ENCODE results near the gene RGS14.
"Not testable (repeated sequence)": the region's sequence is repeated elsewhere in the genome, so short reads cannot be mapped to it uniquely, and the experiment has no call there.

RGS14 gene

DNA sequence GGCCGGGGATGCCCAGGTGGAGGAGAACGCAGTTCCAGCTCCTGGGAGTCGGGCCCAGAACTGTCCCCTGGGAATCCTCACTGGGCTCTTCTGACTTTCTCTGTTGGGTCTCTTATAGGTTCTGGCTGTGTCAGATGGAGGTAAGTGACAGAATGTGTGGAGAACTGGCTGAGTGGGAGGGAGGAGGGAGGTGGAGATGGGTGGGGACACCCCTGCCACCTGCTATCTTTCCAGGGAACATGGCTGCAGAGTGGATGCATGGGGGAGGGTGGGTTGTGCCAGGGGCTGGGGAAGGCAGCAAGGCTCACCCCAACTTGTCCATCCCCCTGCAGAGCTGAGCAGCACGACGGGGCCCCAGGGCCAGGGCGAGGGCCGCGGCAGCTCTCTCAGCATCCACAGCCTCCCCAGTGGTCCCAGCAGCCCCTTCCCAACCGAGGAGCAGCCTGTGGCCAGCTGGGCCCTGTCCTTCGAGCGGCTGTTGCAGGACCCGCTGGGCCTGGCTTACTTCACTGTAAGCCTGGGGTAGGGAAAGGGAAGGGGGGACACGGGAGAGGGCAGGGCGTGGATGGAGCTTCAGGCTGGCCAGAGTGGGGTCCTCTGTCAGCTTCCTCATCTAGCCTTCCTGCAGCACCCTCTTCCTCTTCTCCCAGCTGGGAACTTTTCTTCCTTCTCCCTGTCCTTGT is 8.3 kb downstream of the RGS14 start:
- DNase-seq (ENCODE audit: low read depth, low spot score), result no peak

DNA sequence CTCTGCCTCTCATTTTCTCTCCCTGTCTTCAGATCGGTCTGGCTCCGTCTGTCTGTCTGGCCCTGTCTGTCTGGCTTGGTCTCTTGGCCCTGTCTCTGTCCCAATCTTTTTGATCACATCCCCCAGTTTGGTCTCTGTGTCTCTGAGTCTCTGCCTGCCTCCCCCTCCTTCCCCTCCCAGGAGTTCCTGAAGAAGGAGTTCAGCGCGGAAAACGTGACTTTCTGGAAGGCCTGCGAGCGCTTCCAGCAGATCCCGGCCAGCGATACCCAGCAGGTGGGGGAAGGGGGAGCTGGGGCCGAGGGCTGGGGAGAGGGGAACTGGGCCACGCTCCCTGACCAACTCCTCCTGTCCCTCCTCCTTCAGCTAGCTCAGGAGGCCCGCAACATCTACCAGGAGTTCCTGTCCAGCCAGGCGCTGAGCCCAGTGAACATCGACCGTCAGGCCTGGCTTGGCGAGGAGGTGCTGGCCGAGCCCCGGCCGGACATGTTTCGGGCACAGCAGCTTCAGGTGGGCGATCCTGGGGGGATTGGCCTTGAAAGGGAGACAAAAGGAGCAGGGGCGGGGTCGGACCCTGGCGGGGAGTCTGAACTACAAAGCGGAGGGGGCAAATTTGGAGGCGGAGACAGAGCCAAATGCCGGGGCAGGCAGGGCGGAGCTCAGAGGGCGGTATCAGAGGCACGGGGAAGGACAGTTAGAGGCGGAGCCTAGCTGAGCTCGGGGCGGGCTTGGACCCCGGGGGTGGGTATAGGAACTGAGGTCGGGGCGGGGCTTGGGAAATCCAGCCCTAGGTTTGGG is 9.0 kb downstream of the RGS14 start:
- no peak for DNase-seq (ENCODE audit: low read depth, low spot score)

DNA sequence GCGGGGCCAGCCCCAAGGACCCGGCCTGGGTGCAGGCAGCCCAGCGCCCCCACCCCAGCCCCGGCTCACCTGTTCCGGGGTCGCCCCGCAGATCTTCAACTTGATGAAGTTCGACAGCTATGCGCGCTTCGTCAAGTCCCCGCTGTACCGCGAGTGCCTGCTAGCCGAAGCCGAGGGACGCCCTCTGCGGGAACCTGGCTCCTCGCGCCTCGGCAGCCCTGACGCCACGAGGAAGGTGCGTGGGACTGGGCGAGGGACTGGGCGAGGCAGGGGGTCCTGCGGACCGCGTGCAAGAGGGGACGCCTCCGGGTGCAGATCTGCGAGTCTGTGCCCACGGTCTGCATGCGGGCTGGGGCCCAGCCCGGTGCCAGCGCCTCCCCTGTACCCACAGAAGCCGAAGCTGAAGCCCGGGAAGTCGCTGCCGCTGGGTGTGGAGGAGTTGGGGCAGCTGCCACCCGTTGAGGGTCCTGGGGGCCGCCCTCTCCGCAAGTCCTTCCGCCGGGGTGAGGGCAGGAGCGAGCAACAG is 9.7 kb downstream of the RGS14 start:
- DNase-seq (ENCODE audit: low read depth, low spot score), result no peak

DNA sequence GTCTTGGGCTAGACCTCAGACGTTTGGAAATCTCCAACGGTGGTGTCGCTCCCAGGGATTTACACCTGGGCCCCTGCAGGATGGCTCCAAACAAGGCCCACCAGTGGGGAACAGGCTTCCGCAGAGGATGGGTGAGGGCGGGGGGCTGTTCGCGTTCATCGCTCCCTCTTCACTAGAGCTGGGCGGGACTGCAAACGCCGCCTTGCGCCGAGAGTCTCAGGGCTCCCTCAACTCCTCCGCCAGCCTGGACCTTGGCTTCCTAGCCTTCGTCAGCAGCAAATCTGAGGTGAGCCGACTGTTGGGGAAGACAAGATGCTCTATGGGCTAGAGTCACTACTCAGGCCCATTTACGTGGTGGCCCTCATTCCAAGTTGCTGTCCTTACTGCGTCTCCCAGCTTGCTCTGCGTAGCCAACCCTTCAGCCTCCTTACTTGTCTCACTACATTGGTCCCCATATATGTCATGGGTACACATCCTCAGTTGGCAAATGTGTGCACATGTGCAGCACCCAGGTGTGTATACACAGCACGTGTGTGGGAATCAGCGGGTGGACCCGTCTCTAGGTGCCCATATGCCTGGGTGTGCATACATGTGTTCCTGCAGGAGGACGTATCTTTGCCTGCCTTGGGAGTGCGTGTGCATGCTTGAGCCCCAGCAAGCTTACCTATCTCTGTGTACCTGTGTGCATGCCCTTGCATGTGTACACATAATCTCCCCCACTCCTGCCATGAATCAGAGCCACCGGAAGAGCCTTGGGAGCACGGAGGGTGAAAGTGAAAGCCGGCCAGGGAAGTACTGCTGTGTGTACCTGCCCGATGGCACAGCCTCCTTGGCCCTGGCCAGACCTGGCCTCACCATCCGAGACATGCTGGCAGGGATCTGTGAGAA is 10.5 kb downstream of the RGS14 start:
- no peak for DNase-seq (ENCODE audit: low read depth, low spot score)

DNA sequence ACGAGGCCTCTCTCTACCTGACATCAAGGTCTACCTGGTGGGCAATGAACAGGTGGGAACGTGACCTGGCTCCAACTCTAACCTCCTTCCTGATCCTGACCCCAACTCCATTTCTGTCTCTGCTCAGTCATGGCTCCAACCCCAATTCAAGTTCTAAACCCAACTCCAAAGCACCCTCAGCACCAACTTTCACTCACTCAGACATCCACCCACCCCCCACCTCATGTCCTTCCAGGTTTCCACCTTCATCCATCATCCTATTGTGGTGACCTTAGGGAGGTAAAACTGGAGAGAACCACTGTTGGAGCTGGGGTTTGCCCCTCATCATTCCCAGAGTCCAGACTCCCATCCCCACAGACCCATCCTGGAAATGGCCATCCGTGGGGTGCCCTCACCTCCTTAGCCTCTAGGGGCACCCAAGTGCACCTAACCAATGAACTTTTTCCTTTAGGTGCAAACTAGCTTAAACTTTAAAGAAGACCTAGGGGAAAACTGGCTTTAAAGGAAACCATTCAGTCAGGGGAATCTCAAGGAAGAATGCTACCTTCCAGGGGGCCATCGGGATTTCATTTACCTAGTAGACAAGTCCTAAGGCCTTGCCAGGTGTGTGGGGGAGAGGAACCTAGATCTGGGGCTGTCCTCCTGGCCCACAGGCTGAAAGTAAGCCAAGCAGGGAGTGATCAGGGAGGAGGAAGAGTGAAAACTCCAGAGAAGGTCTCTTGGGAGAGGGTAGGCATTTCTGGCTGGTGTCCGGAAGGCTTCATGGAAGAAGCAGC is 11.3 kb downstream of the RGS14 start:
- DNase-seq (ENCODE audit: low read depth, low spot score), result no peak

DNA sequence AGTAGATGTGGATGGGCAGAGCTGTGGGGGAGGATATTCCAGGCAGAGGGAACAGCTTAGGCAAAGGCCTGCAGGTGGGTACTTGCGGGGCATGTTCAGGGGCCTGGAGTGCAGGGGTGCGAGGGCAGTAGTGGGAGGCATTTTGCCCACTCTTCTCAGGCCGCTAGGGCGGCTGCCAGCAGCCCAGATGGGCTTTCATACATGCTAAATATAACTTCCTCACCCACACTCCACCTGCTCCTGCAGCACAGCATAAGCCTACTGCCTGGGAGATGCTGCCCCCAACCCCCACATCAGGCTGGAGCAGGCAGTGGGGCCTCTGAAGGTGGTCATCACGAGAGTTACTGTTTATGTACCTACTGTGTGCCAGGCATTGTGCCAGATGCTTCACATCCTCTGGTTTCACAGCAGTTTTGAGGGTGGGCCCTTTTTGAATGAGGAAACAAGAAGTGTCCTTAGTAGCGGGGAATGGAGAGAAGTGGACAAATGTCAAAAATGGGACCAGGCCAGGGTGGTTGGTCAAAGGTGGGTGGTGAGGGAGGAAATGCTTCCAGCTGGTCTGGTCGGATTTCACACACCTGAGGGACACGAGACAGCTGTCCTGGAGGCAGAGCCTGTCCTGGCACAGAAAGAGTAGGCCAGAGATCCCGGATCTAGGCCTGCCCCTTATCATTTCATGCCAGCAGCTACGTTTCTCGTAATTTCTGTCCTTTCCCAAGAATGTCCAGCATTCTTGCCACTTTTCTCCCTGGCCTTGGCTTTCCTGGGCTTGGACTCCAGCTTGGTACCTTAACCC is 12.1 kb downstream of the RGS14 start:
- no peak for DNase-seq (ENCODE audit: low read depth, low spot score)

DNA sequence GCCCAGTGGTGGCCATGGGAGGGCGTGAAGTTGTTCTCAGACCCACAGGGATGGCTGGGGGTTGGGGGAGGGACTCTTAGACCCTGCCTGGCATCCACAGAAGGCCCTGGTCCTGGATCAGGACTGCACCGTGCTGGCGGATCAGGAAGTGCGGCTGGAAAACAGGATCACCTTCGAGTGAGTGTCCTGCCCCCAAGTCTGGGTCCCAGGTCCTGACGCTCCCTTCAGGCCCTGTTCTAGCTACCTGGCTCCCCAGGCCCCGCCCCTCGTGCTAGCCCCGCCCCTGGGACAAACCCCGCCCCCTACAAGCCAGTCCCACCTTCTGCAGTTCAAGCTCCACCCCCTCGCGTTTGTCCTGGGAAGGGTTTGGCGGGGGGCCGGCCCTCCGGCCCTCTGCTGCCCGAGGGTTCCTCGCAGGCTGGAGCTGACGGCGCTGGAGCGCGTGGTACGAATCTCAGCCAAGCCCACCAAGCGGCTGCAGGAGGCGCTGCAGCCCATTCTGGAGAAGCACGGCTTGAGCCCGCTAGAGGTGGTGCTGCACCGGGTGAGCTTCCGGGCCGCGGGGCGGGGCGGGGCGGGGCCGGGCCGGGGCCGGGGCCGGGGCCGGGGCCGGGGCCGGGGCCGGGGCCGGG is 12.9 kb downstream of the RGS14 start:
- DNase-seq (ENCODE audit: low read depth, low spot score), result peak; percentile 35

DNA sequence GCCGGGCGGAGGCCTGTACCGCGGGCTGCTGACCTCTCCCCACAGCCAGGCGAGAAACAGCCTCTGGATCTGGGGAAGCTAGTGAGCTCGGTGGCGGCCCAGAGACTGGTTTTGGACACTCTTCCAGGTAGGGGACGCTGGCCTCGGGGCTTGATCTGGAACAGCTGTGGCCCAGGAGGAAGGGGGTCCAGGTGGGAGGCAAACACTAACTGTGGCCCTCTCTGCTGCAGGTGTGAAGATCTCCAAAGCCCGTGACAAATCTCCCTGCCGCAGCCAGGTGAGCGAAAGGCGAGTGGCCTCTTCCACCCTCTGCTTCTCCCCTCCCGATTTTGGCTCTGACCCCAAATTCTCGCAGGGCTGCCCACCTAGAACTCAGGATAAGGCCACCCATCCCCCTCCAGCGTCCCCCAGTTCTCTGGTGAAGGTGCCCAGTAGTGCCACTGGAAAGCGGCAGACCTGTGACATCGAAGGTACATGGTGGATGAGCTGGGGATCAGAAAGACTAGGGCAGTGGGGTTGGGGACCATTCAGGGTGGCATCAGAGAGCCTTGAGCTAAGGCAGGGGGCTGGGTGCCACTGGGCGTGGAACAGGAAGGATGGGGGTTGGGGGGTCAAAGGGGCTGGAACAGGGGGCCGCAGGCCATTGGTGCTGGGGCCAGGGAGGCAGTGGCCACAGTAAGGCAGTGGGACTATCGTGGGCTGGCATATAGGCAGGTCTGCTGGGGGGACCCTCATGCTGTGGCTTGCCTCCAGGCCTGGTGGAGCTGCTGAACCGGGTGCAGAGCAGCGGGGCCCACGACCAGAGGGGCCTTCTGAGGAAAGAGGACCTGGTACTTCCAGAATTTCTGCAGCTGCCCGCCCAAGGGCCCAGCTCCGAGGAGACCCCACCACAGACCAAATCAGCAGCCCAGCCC is 13.7 kb downstream of the RGS14 start:
- no peak for DNase-seq (ENCODE audit: low read depth, low spot score)

DNA sequence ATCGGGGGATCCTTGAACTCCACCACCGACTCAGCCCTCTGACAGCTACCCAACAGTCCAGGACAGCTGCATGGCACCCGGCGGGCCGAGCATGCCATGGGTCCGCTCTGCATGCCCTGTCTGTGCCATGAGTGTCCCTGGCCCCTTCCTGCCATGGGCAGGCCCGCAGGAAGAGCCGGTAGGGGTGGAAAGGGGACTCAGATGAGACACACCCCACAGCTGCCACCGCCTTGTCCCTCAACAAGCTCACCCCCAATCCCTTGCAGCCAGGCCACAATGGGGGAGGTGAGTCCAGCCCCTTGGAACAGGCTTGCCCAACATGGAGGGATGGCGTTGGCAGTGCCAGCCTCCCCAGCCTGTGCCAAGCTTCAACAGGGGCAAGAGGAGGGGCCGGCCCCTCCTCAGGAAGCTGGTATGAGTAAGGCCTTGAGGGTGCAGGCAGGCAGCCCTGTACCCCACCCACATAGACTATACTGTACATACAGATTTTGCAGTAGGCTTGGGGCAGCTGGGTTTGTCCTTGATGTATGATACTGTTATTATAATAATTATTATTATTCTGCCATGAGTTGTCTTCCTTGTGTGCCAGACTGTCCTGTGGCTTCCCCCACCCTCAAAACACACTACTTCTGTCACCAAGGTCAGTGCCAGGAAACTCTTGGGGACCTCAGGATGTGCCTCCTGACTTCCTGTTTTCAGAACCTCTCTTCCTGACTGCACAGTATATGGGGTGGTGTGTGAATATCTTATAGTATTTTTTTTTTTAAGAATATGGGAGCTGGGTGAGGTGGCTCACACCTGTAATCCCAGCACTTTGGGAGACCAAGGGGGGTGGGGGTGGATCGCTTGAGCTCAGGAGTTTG is 14.5 kb downstream of the RGS14 start:
- DNase-seq (ENCODE audit: low read depth, low spot score), result no peak

DNA sequence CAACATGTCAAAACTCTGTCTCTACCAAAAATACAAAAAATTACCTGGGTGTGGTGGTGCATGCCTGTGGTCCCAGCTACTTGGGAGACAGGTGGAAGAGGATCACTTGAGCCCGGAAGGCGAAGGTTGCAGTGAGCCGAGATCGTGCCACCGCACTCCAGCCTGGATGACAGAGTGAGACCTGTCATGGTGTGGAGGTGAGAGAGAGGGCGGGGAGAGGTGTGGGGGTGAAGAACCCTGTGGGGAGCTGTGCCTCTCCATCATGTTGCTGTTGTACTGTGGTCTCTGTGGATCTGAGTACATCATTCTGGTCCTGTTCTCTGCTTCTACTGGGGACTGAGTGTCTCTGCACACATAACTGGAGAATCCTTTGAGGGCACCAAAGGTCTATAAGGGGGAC is 15.2 kb downstream of the RGS14 start:
- no peak for DNase-seq (ENCODE audit: low read depth, low spot score)

DNA sequence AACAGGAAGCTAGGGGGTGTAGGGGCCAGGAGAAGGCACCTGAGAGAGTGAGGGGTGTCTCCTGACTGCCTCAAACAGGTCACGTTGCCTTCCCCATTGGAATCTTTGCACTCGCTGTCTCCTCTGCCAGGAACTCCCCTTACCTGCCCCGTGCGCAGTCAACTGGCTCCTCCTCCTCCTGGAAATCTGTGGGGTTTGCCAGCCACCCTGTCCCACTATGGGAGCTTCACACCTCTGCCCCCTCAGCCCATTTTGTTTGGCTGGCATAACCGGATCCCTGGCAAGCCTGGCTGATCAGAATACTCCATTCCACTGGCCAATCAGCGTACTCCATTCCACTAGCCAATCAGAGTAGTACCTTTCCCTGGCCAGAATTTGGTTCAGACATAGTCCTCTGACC is 16.1 kb downstream of the RGS14 start:
- no peak for DNase-seq (ENCODE audit: low read depth, low spot score)

DNA sequence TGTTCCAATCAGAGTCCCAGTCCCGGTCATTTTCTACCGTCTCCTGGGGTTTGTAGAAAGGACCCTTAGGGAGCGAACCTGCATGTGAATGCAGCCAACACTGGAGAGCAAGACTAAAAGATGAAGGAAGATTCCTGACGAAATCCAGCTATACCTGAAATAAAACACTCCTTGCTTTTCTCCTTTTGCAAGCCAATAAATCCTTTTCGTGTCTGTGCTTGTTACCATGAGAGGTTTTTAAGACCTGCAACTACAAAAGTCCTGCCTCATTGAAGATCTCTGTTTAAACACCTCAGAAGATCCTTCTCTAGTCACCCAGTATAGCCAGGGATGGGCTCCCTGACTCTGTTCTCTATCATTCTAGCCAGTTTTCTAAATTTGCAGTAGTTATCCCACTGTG is 16.5 kb downstream of the RGS14 start:
- DNase-seq (ENCODE audit: low read depth, low spot score), result no peak

DNA sequence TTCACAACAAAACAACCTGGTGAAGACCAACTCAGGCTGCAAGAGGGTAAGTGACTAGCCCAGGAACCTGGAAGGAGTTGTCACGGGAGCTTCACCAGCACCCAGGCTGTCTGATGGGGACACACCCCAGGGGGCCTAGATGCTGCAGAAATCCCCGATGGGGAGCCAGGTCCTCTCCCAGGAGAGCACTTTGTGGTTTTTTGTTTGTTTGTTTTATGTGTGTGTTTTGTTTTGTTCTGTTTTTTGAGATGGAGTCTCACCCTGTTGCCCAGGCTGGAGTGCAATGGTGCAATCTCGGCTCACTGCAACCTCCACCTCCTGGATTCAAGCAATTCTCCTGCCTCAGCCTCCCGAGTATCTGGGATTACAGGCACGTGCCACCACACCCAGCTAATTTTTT is 17.8 kb downstream of the RGS14 start:
- DNase-seq (ENCODE audit: low read depth, low spot score), result not testable (repeated sequence)

DNA sequence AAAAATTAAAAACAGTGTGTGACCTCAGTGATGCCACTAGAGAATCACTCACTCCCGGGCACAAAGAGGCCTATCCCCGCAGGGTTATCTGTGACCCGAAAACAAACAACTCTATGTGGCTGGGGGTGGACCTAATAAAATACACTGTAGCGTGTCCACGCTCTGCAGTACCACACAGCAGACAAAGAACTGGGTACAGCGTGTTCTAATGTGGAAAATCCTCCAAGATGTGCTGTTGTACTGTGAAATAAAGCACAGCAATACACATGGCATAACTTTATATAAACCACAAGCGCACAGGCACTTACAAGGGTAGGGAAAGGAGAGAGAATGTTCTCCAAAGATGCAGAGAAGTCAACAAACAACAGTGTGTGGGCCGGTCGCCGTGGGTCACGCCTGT is 18.4 kb downstream of the RGS14 start:
- DNase-seq (ENCODE audit: low read depth, low spot score), result no peak

DNA sequence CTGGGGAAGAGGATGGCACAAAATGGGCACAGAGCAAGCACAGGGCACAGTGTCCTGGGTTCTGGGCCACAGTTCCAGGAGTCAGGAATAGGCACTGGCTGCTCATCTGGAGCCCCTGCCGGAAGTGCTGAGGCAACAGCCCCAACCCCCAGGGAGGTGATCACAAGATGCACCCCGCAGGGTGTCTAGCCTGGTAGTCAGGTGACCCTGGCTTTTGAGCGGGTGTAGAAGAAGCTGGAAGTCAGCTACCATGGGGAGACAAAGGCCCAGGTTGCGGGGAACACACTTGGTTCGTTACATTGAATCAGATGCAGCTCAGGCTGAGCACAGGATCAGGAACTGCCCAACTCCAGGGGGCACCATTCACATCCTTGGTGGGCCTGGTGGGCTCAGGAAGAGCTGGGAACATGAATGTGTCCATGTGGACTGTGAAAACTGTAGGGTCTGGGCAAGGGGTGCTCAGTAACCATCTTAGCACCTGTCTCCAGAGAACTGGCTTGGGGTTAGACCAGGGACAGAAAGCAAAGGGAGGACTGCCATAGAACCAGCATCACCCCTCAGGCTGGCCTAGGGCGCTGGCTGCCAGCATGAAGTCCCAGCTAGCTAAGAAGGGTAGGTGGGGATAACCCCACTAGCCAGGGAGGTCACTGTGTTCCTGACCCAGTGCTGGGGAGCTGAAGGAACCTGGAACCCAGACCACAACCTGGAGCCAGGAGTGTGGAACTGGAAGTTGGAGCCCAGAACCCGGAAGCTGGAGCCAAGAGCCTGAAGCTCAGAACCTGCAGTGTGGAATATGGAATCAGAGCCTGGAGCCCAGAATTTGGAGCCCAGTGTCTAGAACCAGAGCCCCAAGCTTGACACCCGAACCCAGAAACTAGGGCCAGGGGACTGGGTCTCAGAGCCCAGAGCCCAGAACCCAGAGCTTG is 20.4 kb downstream of the RGS14 start:
- DNase-seq (ENCODE audit: low read depth, low spot score), result no peak

DNA sequence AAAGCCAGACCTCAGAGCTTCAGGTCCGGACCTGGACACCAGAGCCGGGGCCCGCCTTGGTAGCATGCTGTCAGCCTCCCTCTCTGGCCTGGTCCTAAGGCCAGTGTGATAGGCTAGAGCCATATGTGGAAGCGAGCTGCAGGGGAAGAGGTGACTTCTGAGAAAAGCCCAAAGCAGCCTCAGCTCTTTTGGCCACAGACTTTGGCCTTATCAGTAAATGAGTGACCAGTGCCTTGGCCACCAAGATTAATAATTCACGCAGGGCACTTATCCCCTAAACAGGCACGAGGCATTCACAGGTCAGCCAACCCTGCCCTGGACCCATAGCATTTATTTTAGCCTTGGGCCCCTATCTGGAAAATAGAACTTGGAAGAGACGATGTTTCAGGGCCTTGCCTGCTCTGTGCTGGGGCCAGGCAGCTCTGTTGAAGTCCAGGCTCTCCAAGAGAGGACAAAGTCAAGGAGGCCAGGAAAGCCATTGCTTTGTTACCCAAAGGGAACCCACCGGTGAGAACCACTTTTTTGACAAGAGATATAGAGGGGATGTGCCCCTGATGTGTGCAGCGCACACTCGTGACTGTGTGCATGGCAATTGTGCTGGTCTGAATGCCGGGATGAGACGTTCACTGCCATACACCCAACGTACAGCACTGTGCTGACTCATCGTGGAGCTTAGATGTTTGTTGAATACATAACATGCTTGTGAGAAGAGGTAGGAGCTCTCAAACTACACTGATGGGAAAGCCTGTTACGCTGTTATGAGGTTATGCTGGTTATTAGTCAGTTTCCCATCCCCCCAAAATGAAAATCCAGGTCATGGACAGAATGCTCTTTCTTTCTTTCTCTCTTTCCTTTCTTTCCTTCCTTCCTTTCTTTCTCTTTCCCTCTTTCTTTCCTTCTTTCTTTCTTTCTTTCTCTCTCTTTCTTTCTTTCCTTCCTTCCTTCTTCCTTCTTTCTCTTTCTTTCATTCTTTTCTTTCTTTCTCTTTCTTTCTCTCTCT is 21.5 kb downstream of the RGS14 start:
- DNase-seq (ENCODE audit: low read depth, low spot score), result no peak
